OCI-LY3 (cell line): ENCODE data around the gene TESK2.

ENCODE experiments used
- CTCF ChIP-seq: fragments of 200-600, 300-600 bp; sonication (generic); IDR thresholded peaks from 2 replicates; pipeline ENCODE4 v1.5.1; 2014; ENCODE audit warnings: antibody characterized with exemption, low read length, low read depth
- EZH2phosphoT487 ChIP-seq: fragments of 200-600 bp; shearing (Covaris generic); IDR thresholded peaks from 2 replicates; pipeline ENCODE4 v1.6.1; 2018; ENCODE audit warnings: antibody characterized with exemption, mixed run types, low read depth

GRCh38 chr1:45317166-45317565 lies 173.8 kb downstream of the TESK2 start:
- TF ChIP-seq EZH2phosphoT487 (no peak), CTCF (no peak)
